ENCODE results near the gene MOB3B.

The MOB3B gene

GRCh38 chr9:27572566-27572917 is 42.9 kb upstream of the MOB3B start:
- H3K4me1 ChIP-seq (ENCODE audit: control insufficient read depth, low read length) = peaks cover 24% of the 10 kb centered on the region
- peak overlapping the region; percentile 81; the same call in 1 of the 2 replicates for H3K27ac ChIP-seq (ENCODE audit: low read depth, low read length)

DNA sequence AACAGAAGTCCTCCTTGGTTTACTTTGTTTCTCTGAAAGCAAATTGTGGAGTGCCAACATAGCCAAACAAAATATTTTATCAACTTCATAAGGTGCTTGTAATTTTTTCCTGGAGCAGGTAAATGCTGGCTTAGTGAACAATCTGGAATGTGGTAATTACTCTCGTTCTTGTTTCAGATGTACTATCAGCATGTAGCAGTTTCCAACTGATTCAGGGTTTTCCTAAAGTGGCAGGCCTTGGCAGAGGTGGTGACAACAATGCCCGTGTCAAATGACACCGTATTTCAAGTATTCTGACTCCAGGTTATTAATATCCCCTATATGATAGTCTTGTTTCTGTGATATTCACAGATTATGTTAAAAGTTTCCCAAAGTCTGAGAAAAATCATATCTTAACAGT is 42.4 kb upstream of the MOB3B start:
- Histone ChIP-seq H4K20me1 (ENCODE audit: control insufficient read depth, insufficient read depth, low read depth, low read length) (no peaks in the 10 kb centered on the region), H3K4me1 (ENCODE audit: control insufficient read depth, low read length) (peaks cover 24% of the 10 kb centered on the region), H3K27me3 (ENCODE audit: control insufficient read depth, low read length) (no peaks in the 10 kb centered on the region), H3F3A (ENCODE audit: control insufficient read depth, insufficient read depth) (no peaks in the 10 kb centered on the region), H3K9me2 (replicated peaks; ENCODE audit: control insufficient read depth, low read length) (no peaks in the 10 kb centered on the region), H3K79me2 (ENCODE audit: control insufficient read depth, low read length) (peaks cover 58% of the 10 kb centered on the region), H3K36me3 (ENCODE audit: control insufficient read depth, low read length) (peaks cover 10% of the 10 kb centered on the region), H3K4me3 (ENCODE audit: low read length) (peak overlapping the region; percentile 81), H3K27ac (ENCODE audit: low read depth, low read length) (no peak overlapping the region), H3K4me2 (ENCODE audit: low read length) (peak overlapping the region; percentile 84), H3K9me3 (ENCODE audit: control insufficient read depth, insufficient read depth, low read length) (no peaks in the 10 kb centered on the region)
- TF ChIP-seq, protein P1, sequence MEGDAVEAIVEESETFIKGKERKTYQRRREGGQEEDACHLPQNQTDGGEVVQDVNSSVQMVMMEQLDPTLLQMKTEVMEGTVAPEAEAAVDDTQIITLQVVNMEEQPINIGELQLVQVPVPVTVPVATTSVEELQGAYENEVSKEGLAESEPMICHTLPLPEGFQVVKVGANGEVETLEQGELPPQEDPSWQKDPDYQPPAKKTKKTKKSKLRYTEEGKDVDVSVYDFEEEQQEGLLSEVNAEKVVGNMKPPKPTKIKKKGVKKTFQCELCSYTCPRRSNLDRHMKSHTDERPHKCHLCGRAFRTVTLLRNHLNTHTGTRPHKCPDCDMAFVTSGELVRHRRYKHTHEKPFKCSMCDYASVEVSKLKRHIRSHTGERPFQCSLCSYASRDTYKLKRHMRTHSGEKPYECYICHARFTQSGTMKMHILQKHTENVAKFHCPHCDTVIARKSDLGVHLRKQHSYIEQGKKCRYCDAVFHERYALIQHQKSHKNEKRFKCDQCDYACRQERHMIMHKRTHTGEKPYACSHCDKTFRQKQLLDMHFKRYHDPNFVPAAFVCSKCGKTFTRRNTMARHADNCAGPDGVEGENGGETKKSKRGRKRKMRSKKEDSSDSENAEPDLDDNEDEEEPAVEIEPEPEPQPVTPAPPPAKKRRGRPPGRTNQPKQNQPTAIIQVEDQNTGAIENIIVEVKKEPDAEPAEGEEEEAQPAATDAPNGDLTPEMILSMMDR (IDR thresholded peaks at IDR 0.05; ENCODE audit: low read depth, low read length, poor library complexity, severe bottlenecking) = no peak
- TF ChIP-seq EZH2phosphoT487 (IDR thresholded peaks at IDR 0.05; ENCODE audit: borderline replicate concordance, low read length) = no peak

More at GRCh38 chr9:27572566-27572917, 42.9 kb upstream of the MOB3B start:
- Histone ChIP-seq H3K4me3 (ENCODE audit: low read length) (peak overlapping the region; percentile 81), H4K20me1 (ENCODE audit: control insufficient read depth, insufficient read depth, low read depth, low read length) (no peaks in the 10 kb centered on the region), H3K79me2 (ENCODE audit: control insufficient read depth, low read length) (peaks cover 54% of the 10 kb centered on the region), H3K9me3 (ENCODE audit: control insufficient read depth, insufficient read depth, low read length) (no peaks in the 10 kb centered on the region), H3F3A (ENCODE audit: control insufficient read depth, insufficient read depth) (no peaks in the 10 kb centered on the region), H3K27me3 (ENCODE audit: control insufficient read depth, low read length) (no peaks in the 10 kb centered on the region), H3K36me3 (ENCODE audit: control insufficient read depth, low read length) (peaks cover 6% of the 10 kb centered on the region; the same call in 1 of the 2 replicates), H3K9me2 (replicated peaks; ENCODE audit: control insufficient read depth, low read length) (no peaks in the 10 kb centered on the region), H3K4me2 (ENCODE audit: low read length) (peak overlapping the region; percentile 84)
- no peak for TF ChIP-seq EZH2phosphoT487 (IDR thresholded peaks at IDR 0.05; ENCODE audit: borderline replicate concordance, low read length)
- TF ChIP-seq, protein P1 (IDR thresholded peaks at IDR 0.05; ENCODE audit: low read depth, low read length, poor library complexity, severe bottlenecking) = no peak

- H4K20me1 ChIP-seq (ENCODE audit: control insufficient read depth, insufficient read depth, low read depth, low read length) = no peaks in the 10 kb centered on the region
- no peak for TF ChIP-seq EZH2phosphoT487 (IDR thresholded peaks at IDR 0.05; ENCODE audit: borderline replicate concordance, low read length)
- TF ChIP-seq, protein P1 (IDR thresholded peaks at IDR 0.05; ENCODE audit: low read depth, low read length, poor library complexity, severe bottlenecking) = no peak
- H3K27me3 ChIP-seq (ENCODE audit: control insufficient read depth, low read length) = no peaks in the 10 kb centered on the region
- H3K27ac ChIP-seq (ENCODE audit: low read depth, low read length) = no peak overlapping the region
- H3K9me2 ChIP-seq (replicated peaks; ENCODE audit: control insufficient read depth, low read length) = no peaks in the 10 kb centered on the region
- peaks cover 33% of the 10 kb centered on the region for H3K4me1 ChIP-seq (ENCODE audit: control insufficient read depth, low read length)
- peaks cover 19% of the 10 kb centered on the region for H3K36me3 ChIP-seq (ENCODE audit: control insufficient read depth, low read length)
- peaks cover 66% of the 10 kb centered on the region for H3K79me2 ChIP-seq (ENCODE audit: control insufficient read depth, low read length)
- no peaks in the 10 kb centered on the region for H3K9me3 ChIP-seq (ENCODE audit: control insufficient read depth, insufficient read depth, low read length)
- H3K4me2 ChIP-seq (ENCODE audit: low read length) = no peak overlapping the region
- no peaks in the 10 kb centered on the region for H3F3A ChIP-seq (ENCODE audit: control insufficient read depth, insufficient read depth)
- H3K4me3 ChIP-seq (ENCODE audit: low read length) = no peak overlapping the region
Measured at GRCh38 chr9:27571011-27571410, 41.4 kb upstream of the MOB3B start.
